Tibial nerve (tissue), 4 donors: Measurements from ENCODE around the gene FGF6. TPM values are rescaled to one million over a fixed set of nuclear protein-coding genes. Genes with fewer than 3 reads are reported as not detected.
"Not testable (repeated sequence)": the region's sequence is repeated elsewhere in the genome, so short reads cannot be mapped to it uniquely, and the experiment has no call there.

Source experiments
- DNase-seq, 2 donors: peaks; one replicate each; pipeline ENCODE4 v3.0.0-alpha.2; 2019; ENCODE audit warnings: low spot score in 2 of 2
- H3K27ac ChIP-seq, 4 donors: fragments of 200-600 bp; sonication (generic) in 3 of 4; one replicate each; pipeline ENCODE4 v1.5.1; 2017 to 2019; ENCODE audit warnings: mild to moderate bottlenecking in 1 of 4
- H3K27me3 ChIP-seq, 2 donors: fragments of 200-600 bp; sonication (generic) in 1 of 2; one replicate each; pipeline versions ENCODE4 v1.5.1 to v1.6.0; 2017 to 2019
- H3K36me3 ChIP-seq, 3 donors: fragments of 200-600 bp; sonication (generic); one replicate each; pipeline ENCODE4 v1.5.1; 2018 to 2019
- H3K4me1 ChIP-seq, 4 donors: fragments of 200-600 bp; sonication (generic) in 3 of 4; one replicate each; pipeline ENCODE4 v1.5.1; 2017 to 2019
- H3K4me3 ChIP-seq, 4 donors: fragments of 200-600 bp; sonication (generic) in 3 of 4; one replicate each; pipeline ENCODE4 v1.5.1; 2017 to 2019; ENCODE audit warnings: mild to moderate bottlenecking in 1 of 4, moderate library complexity in 1 of 4
- H3K9me3 ChIP-seq, 4 donors: fragments of 200-600 bp; sonication (generic) in 3 of 4; one replicate each; pipeline ENCODE4 v1.5.1; 2017 to 2019
- CTCF ChIP-seq, 5 experiments: fragments of 200-600 bp in 3 of 5; fragments of 450-650 bp in 2 of 5; sonication (generic) in 3 of 5; IDR thresholded peaks; one replicate each; pipeline ENCODE4 v1.5.1; 2016 to 2019; ENCODE audit warnings: antibody characterized with exemption in 5 of 5, mild to moderate bottlenecking in 3 of 5, moderate library complexity in 2 of 5
- EP300 ChIP-seq, 2 donors: sonication (generic); formaldehyde crosslinking; IDR thresholded peaks; one replicate each; pipeline ENCODE4 v1.6.1; 2017; ENCODE audit warnings: antibody characterized with exemption in 2 of 2, mild to moderate bottlenecking in 1 of 2
- POLR2A ChIP-seq, 2 donors: fragments of 450-650 bp; IDR thresholded peaks; one replicate each; pipeline ENCODE4 v1.6.1; 2017; ENCODE audit warnings: antibody characterized with exemption in 2 of 2, mild to moderate bottlenecking in 2 of 2, moderate library complexity in 2 of 2
- WGBS, 2 donors: methylation state at CpG; one replicate each; pipeline ENCODE4 v1.1.5; 2018; 5-methylcytosine and 5-hydroxymethylcytosine counted together
- total RNA-seq, 4 donors: library from RNA; depleted of rRNA; stranded (reverse); fragments of >200 nt; gene quantifications; one replicate each; pipeline ENCODE4 v1.1.0, GENCODE V29; 2016

Gene FGF6
- total RNA-seq, 4 donors from 2014 or later = not detected

GRCh38 chr12:4412465-4412864, 33.1 kb downstream of the FGF6 start:
- TF ChIP-seq EP300 (IDR thresholded peaks at IDR 0.05) = no peak
- TF ChIP-seq CTCF (IDR thresholded peaks at IDR 0.05) = no peak
- no peak for TF ChIP-seq POLR2A (IDR thresholded peaks at IDR 0.05)
- H3K36me3 ChIP-seq = no peaks in the 10 kb centered on the region
- 20 to 24% methylated on average over 1 of the region's 1 CpG for WGBS, 2 donors
- H3K27ac ChIP-seq = no peak overlapping the region
- H3K4me1 ChIP-seq = no peaks in the 10 kb centered on the region
- H3K27me3 ChIP-seq = peaks cover 0 to 11% of the 10 kb centered on the region in 2 donors
- H3K9me3 ChIP-seq = no peaks in the 10 kb centered on the region
- H3K4me3 ChIP-seq = no peak overlapping the region
- no peak for DNase-seq

GRCh38 chr12:4412056-4412455, 33.6 kb downstream of the FGF6 start:
- H3K4me3 ChIP-seq = no peak overlapping the region
- H3K27me3 ChIP-seq = peaks cover 0 to 9% of the 10 kb centered on the region in 2 donors
- DNase-seq = no peak
- H3K27ac ChIP-seq = no peak overlapping the region
- 26 to 34% methylated on average over 3 of the region's 3 CpGs for WGBS, 2 donors
- no peaks in the 10 kb centered on the region for H3K36me3 ChIP-seq
- no peaks in the 10 kb centered on the region for H3K9me3 ChIP-seq
- no peak for TF ChIP-seq POLR2A (IDR thresholded peaks at IDR 0.05)
- no peak for TF ChIP-seq EP300 (IDR thresholded peaks at IDR 0.05)
- TF ChIP-seq CTCF (IDR thresholded peaks at IDR 0.05) = no peak
- H3K4me1 ChIP-seq = no peaks in the 10 kb centered on the region

GRCh38 chr12:4407136-4407535, 38.5 kb downstream of the FGF6 start:
- Histone ChIP-seq H3K4me3 (no peak overlapping the region), H3K4me1 (no peaks in the 10 kb centered on the region)

GRCh38 chr12:4404877-4405637, 40.6 kb downstream of the FGF6 start:
- WGBS, 2 donors = 92 to 93% methylated on average over 8 of the region's 8 CpGs
- not testable (repeated sequence) for H3K27ac ChIP-seq, H3K4me1 ChIP-seq, DNase-seq, H3K36me3 ChIP-seq, H3K9me3 ChIP-seq, H3K4me3 ChIP-seq, H3K27me3 ChIP-seq

More at GRCh38 chr12:4407136-4407535, 38.5 kb downstream of the FGF6 start:
- TF ChIP-seq EP300 (IDR thresholded peaks at IDR 0.05) = no peak
- TF ChIP-seq CTCF (IDR thresholded peaks at IDR 0.05) = no peak
- TF ChIP-seq POLR2A (IDR thresholded peaks at IDR 0.05) = no peak
- DNase-seq = no peak
- Histone ChIP-seq H3K27ac (no peak overlapping the region), H3K9me3 (peaks cover 0 to 10% (median 0%) of the 10 kb centered on the region in 4 donors), H3K36me3 (no peaks in the 10 kb centered on the region), H3K27me3 (no peaks in the 10 kb centered on the region)
- WGBS, 2 donors = 90 to 91% methylated on average over 3 of the region's 3 CpGs

- DNase-seq = no peak
- H3K27me3 ChIP-seq = no peaks in the 10 kb centered on the region
- 80 to 84% methylated on average over 4 of the region's 4 CpGs for WGBS, 2 donors
- no peak for TF ChIP-seq EP300 (IDR thresholded peaks at IDR 0.05)
- no peak for TF ChIP-seq POLR2A (IDR thresholded peaks at IDR 0.05)
- no peak for TF ChIP-seq CTCF (IDR thresholded peaks at IDR 0.05)
- no peak overlapping the region for H3K27ac ChIP-seq
- H3K4me1 ChIP-seq = no peaks in the 10 kb centered on the region
- no peaks in the 10 kb centered on the region for H3K36me3 ChIP-seq
- no peak overlapping the region for H3K4me3 ChIP-seq
- H3K9me3 ChIP-seq = peaks cover 0 to 10% (median 0%) of the 10 kb centered on the region in 4 donors
These were observed 42.6 kb downstream of the FGF6 start for GRCh38 chr12:4402996-4403395.
